NCI-H510A (cell line): ENCODE results near the gene CCT8.

Experiments
- DNase-seq: peaks from one replicate; lab custom pipeline; 2025; lab: John Stamatoyannopoulos, UW

CCT8 gene

DNA sequence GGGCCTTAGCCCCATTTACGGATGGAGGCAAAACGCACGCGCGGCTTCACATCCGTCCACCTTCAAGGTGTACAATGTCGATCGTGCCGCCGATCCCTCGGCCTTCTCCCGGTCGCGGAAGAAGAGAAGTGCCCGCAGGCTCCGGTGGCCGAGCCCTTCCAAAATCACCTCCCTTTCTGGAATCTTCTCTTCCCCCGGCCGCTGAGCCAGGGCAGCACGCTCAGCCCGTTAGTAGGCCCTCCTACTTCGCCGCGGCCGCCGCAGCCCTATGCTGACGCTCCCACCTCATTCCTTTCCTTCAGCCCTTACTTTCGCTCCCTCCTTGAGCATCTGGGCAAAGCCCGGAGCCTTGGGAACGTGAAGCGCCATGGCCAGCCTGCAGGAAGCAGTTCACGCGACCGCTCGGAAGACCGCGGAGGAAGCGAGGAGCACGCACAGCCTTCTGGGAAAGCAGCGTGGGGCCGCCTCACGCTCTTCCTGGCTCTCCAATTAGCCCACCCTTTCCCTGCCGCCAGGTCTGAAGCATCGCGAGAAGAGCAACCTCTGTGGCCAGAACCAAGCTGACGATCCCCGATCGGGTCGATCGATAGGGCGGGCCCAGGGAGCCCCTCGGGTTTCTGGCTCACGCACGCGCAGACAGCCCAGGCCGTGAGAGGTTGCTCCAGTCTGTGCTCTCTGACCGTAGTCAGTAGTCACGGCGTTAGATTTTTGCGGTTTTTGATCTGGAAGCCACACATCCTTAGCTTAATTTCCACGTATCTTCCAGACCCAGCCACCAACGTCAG is at the start of gene CCT8:
Gene CCT8, minus strand, starts transcription at position 427 of the 785 bp plus-strand sequence. Its CDS starts 58 bp downstream, at position 369.
- DNase-seq = peak; percentile 94

DNA sequence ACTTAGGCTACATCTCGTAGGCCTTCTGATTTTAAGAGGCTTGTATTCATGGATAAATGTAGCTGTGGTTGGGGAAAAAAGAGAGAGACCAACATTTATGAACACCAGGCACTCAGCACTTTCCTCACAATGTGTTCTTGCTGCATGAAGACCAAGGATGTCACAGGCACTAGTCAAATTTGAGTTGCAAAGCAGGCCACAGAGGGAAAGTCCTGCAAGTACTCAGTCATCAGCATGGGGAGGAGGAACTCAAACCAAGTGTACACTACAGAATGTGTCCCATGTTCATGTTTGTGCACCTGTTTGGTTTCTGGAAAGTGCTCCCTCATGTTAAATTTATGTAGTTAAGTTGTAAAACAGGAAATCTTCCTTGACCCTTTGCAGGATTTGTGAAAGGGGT is 48.3 kb upstream of the CCT8 start:
- DNase-seq = no peak

- DNase-seq = no peak
Observed at GRCh38 chr21:29117372-29117955, 44.0 kb upstream of the CCT8 start.

DNA sequence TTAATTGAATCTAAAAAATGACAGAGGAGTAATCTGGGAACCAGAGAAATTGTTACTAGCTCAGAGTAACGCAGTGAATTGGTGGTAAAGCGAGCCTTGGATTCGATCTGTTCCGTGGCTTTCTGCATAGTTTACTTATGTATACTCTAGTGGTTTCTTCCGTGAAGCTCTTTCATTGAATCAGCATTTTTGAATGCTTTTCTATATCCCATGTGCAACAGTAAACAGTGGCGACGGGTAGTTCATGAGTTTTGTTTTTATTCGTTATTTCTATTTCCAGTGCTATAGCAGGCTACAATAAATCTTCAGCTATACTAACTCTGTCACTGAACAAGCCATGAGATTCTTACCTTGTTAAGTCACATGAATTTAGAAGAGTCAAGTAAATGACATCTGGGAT is 42.5 kb upstream of the CCT8 start:
- DNase-seq = no peak

- no peak for DNase-seq
Observed at GRCh38 chr21:29114765-29115500, 41.5 kb upstream of the CCT8 start.

DNA sequence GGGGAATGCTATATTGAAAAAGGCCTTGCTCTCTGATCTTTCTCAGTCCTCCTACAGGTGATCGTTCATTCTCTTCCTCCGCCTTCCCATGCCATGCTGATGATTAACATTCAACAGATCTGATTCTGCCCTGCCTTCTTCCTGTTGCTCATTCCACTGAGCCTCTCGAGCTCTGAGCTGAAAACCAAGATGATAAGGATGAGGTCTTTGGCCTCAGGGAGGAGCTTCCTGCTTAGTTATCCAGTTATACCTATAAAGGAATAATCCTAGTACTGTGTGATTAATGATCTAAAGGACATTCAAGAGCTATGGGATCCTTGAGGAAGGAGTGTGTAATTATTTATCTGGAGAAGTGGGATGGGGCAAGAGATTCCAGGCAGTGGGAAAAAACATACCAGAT is 31.8 kb upstream of the CCT8 start:
- DNase-seq = no peak

DNA sequence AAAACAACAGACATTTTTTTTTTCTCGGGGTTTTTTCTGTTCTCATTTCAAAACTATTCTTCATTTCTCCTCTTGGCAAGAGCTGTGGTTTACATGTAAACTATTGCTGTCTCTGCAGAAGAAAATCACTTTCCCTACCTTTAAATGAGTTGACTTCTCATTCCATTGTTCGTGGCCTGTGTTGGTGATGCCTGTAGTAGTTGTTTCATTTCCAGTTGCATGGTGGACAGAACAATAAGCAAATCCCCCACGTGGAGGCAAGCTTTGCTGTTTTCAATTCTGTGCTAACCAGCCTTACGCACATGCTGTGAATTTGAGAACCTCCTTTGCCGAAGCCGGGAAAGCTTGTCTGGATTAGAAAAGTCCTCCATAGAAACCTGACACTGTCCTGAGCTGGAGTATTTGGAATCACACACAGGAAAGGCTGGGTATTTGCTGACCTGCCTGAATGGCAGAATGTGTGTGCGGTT is 30.8 kb upstream of the CCT8 start:
- peak; percentile 66 for DNase-seq

DNA sequence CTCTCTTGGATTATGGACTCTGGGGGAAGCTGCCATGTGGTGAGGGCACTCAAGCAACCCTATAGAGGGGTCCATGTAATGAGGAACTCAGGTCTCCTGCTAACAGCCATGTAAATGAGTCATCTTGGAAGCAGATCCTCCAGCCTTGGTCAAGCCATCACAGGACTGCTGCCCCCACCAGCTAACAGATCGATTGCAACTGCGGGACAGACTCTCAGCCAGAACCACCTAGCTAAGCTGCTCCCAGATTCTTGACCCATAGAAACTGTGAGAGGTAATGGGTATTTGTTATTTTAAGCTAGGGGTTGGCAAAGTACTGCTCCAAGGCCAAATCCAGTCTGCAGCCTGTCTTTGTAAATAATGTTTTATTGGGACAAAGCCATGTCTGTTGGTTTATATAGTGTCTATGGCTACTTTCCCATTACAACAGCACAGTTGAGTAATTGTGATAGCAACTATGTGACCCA is 29.4 kb upstream of the CCT8 start:
- DNase-seq = no peak

- no peak for DNase-seq
Observed at GRCh38 chr21:29098156-29098555, 24.7 kb upstream of the CCT8 start.

DNA sequence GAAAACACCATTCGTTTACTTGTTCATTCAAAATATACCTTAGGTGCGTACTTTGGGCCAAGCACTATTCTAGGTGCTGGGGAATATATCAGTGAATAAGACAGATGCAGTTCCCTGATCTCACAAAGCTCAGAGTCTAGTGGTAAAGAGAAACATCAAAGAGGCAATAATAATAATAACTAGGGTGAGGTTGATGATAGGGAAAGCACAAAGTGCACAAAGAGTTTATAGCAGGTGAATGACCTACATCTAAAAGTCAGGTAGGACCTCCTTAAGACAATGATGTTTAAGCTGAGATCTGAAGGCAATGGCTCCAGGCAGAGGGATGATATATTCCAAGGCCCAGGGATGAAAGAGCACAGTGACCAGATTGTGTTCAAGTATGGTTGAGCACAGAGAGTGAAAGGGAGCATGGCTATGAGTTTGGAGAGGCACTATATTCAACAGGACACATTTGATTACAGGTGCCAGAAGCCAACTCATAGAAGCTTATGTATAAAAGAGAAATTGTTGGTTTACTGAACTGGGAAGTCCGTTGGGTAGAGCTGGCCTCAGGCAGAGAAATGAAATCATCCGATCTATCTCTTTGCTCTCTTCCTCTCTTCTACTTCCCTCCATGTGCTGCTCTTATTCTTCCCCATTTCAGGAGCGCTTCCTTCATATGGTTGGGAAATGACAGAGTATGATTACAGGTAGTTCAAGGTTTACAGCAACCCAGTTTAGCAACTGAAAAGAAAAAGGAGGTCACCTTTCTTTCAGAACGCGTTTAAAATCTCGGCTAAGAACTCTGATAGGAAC is 23.0 kb upstream of the CCT8 start:
- DNase-seq = no peak

GRCh38 chr21:29092102-29092959 is 18.9 kb upstream of the CCT8 start:
- no peak for DNase-seq

GRCh38 chr21:29091033-29091432 is 17.6 kb upstream of the CCT8 start:
- DNase-seq = no peak

- no peak for DNase-seq
Observed at GRCh38 chr21:29085106-29085752, 11.8 kb upstream of the CCT8 start.

DNA sequence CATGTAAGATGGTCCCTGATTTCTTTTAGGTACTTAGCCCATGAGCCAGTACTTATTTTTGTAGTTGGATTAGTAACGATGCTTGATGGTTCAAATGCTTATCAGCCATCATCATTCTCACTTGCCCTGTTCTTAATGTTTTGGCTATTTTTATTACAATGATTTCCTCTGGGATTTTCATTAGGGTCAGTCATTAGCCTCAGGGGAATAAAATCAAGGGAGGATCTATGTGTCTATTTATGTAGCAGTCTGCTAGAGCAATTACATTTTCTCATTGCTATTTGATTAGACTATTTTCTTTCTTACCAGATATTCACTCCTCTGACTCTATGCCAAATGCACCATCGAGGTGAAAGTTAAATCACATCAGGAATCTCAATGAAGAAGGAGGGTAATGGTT is 10.9 kb upstream of the CCT8 start:
- no peak for DNase-seq

DNA sequence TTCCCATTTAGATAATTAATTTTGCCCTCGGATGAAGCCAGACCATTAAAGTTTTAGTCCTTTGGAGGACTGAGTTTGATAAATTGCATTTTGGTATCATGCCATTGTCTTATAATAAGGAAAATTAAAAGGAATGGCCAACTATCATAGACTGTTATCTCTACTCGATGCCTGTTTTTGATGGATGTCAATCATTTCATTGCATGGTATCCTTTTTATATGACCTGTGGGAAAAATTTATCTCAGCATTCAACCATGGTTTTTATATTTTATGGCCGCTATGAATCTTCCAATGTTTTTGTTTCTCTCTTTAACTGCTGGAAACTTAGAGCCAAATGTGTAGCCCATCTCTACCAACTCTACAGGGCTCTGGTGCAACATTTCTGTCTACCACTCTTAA is 9.9 kb upstream of the CCT8 start:
- DNase-seq = no peak

DNA sequence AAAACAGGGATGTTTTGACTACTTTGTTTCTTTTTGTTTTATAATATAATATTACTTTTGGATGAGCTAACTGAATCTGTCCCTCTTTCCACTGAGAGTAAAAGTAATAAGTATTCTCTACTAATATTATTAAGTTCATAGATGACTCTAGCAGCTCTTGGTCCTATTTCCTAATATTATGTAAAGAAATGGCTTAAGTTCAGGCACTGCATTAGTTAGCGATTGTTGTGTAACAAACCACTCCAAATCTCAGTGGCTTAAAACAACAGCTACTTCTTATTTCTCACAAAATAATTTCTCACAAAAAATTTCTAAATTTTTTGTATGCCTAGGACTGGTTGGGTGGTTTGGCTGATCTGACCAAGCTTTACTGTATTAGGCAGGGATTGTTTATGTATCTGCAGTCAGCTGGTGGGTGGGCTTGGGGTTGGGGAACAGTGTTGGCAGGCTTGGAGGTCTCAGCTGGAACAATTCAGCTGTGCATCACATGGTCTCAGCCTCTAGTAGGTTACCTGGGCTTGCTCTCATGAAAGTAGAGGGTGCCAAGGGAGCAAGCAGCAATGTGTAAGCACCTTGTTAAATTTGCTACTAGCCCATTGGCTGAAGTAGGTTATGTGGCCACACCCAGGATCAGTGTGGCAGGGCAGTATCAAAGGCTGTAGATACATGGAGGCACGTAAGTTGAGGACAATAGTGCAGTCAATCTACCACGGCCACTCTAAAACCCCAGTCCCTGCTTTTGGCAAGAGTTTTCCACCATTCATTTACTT is 8.8 kb upstream of the CCT8 start:
- no peak for DNase-seq

DNA sequence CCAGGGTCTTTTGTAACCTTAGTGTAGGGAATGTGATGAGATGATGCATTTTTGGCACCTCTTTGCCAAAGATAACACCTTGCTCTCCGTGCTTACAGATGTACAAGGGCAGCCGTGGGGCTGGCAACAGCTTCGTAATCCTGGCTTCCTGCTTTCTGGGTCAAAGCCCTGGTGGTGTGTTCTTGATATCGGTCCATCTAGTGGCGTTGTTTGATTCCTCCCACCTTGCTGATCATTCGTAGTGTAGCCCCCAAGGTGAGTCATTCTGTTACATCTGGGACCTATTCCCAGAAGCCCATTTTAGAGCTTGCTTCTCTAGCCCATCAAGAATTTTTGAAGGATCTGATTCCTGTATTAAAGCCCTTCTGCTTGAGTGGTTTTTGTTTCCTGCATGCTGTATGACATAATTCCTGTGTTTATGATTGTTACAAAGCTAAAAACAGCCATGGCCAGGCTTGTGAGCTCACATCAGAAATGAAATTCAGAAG is 7.0 kb upstream of the CCT8 start:
- no peak for DNase-seq

- DNase-seq = no peak
Observed at GRCh38 chr21:29078869-29079767, 5.7 kb upstream of the CCT8 start.
